K562 (cell line): ENCODE results near the gene DCAF6. TPM values are rescaled to one million over a fixed set of nuclear protein-coding genes. Genes with fewer than 3 reads are reported as not detected.

Experiments
- BHLHE40 ChIP-seq: IDR thresholded peaks from 2 replicates; pipeline ENCODE4 v1.6.1; 2011; ENCODE audit warnings: low read length, improper control_type of control experiment
- COPS2 ChIP-seq: fragments of 450-650 bp; conservative IDR thresholded peaks from 2 replicates; pipeline ENCODE4 v1.6.1; 2016; ENCODE audit warnings: mild to moderate bottlenecking, moderate library complexity
- HMG20A ChIP-seq: fragments of 450-650 bp; formaldehyde crosslinking; conservative IDR thresholded peaks from 2 replicates; pipeline ENCODE4 v1.4.0; 2020; ENCODE audit warnings: mild to moderate bottlenecking, mixed read lengths
- POLR2A ChIP-seq: fragments of 450-650 bp; conservative IDR thresholded peaks from 2 replicates; pipeline ENCODE4 v1.6.1; 2016
- RB1 ChIP-seq: fragments of 450-650 bp; IDR thresholded peaks from 2 replicates; pipeline ENCODE4 v1.6.1; 2017; ENCODE audit warnings: low read depth, mild to moderate bottlenecking
- ZC3H8 ChIP-seq: fragments of 450-650 bp; IDR thresholded peaks from 2 replicates; pipeline ENCODE4 v1.6.1; 2017
- ZNF23 ChIP-seq: fragments of 250-450 bp; sonication (Bioruptor Pico); IDR thresholded peaks from 2 replicates; pipeline ENCODE4 v1.4.0; 2020; ENCODE audit warnings: mild to moderate bottlenecking
- ZNF274 ChIP-seq: IDR thresholded peaks from 2 replicates; pipeline ENCODE4 v1.6.1; 2011; ENCODE audit warnings: low read depth, mild to moderate bottlenecking, low read length, moderate library complexity, borderline replicate concordance
- polyA plus RNA-seq, 8 experiments: library from polyadenylated mRNA; depleted of rRNA in 4 of 8; stranded (reverse) in 5 of 8; unstranded in 3 of 8; fragments of >200 nt; fragmentation: Nextera tagmentation in 2 of 8; fragmentation: Illumina TruSeq in 1 of 8; extraction: Ambion mirVana in 2 of 8; extraction: Trizol in 1 of 8; gene quantifications; 2 replicates each; pipeline versions ENCODE4 v1.2.1 to v1.2.3, GENCODE V29; 2011 to 2014; ENCODE audit warnings: inconsistent platforms in 1 of 8, missing spikeins in 1 of 8
- total RNA-seq, 7 experiments: library from RNA; depleted of rRNA in 6 of 7; stranded (reverse); fragments of >200 nt in 6 of 7; fragmentation: Illumina TruSeq in 2 of 7; extraction: Trizol in 2 of 7; gene quantifications; 2 replicates each; pipeline versions ENCODE4 v1.2.1 to v1.2.3, GENCODE V29; 2011 to 2021; ENCODE audit warnings: low replicate concordance in 1 of 7
- TF ChIP-seq, protein P1 (sequence below): fragments of 450-650 bp; IDR thresholded peaks from 2 replicates; pipeline ENCODE4 v1.6.1; 2016; ENCODE audit warnings: mild to moderate bottlenecking, moderate library complexity
- TF ChIP-seq, protein P2 (sequence below), 2 experiments: fragments of 450-650 bp; IDR thresholded peaks; 2 replicates each; pipeline ENCODE4 v1.6.1; 2018; ENCODE audit warnings: mild to moderate bottlenecking in 2 of 2, low read depth in 1 of 2; ENCODE audit not compliant: partially characterized antibody in 2 of 2

DCAF6 gene
- total and polyA plus RNA-seq, 9 of the 15 experiments (the other 6 are each of a cell fraction or from before 2014, with no cell fraction given), result 19.1 to 102 (median 46.3) TPM

DNA sequence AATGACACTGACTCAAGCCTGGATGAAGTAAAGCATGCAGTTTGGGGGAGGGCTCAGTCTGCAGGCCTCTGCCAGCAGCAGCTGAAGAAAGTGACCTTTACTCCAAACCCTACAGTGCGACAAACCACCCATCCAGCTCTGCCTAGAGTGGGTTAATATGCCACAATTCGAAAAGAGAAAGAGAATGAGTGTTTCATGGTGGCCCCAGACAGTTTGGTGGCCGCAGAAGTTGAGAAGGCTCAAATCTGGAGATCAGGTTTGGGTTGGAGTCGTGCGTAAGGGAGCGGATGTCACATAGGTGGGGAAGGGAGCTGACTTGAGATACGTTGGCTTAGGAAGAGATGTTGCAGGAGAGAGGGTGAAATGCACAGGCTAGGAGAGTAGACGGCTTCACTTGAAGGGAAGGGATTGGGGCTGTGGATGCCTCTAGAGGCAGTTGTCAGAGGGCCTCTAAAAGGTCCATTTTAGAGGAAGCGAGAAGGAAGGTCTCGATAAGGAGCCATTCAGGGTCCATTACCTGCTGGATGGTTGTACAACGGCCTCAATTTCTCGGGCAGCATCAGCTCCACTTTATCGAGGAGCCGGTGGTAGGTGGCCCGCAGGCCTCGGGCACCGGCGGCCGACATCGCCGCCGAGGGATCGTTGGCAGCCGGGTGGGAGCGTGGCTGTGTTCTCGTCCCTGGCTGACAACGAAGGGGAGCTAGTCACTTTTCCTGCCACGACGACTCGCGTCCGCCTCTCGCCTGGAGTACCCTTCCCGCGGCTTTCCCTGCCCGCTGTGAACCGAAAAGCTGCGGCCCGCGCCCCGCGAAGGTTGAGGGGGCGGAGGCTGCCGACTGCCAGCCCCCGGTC lies 1.0 kb upstream of the DCAF6 start (continued):
- TF ChIP-seq, protein P1, sequence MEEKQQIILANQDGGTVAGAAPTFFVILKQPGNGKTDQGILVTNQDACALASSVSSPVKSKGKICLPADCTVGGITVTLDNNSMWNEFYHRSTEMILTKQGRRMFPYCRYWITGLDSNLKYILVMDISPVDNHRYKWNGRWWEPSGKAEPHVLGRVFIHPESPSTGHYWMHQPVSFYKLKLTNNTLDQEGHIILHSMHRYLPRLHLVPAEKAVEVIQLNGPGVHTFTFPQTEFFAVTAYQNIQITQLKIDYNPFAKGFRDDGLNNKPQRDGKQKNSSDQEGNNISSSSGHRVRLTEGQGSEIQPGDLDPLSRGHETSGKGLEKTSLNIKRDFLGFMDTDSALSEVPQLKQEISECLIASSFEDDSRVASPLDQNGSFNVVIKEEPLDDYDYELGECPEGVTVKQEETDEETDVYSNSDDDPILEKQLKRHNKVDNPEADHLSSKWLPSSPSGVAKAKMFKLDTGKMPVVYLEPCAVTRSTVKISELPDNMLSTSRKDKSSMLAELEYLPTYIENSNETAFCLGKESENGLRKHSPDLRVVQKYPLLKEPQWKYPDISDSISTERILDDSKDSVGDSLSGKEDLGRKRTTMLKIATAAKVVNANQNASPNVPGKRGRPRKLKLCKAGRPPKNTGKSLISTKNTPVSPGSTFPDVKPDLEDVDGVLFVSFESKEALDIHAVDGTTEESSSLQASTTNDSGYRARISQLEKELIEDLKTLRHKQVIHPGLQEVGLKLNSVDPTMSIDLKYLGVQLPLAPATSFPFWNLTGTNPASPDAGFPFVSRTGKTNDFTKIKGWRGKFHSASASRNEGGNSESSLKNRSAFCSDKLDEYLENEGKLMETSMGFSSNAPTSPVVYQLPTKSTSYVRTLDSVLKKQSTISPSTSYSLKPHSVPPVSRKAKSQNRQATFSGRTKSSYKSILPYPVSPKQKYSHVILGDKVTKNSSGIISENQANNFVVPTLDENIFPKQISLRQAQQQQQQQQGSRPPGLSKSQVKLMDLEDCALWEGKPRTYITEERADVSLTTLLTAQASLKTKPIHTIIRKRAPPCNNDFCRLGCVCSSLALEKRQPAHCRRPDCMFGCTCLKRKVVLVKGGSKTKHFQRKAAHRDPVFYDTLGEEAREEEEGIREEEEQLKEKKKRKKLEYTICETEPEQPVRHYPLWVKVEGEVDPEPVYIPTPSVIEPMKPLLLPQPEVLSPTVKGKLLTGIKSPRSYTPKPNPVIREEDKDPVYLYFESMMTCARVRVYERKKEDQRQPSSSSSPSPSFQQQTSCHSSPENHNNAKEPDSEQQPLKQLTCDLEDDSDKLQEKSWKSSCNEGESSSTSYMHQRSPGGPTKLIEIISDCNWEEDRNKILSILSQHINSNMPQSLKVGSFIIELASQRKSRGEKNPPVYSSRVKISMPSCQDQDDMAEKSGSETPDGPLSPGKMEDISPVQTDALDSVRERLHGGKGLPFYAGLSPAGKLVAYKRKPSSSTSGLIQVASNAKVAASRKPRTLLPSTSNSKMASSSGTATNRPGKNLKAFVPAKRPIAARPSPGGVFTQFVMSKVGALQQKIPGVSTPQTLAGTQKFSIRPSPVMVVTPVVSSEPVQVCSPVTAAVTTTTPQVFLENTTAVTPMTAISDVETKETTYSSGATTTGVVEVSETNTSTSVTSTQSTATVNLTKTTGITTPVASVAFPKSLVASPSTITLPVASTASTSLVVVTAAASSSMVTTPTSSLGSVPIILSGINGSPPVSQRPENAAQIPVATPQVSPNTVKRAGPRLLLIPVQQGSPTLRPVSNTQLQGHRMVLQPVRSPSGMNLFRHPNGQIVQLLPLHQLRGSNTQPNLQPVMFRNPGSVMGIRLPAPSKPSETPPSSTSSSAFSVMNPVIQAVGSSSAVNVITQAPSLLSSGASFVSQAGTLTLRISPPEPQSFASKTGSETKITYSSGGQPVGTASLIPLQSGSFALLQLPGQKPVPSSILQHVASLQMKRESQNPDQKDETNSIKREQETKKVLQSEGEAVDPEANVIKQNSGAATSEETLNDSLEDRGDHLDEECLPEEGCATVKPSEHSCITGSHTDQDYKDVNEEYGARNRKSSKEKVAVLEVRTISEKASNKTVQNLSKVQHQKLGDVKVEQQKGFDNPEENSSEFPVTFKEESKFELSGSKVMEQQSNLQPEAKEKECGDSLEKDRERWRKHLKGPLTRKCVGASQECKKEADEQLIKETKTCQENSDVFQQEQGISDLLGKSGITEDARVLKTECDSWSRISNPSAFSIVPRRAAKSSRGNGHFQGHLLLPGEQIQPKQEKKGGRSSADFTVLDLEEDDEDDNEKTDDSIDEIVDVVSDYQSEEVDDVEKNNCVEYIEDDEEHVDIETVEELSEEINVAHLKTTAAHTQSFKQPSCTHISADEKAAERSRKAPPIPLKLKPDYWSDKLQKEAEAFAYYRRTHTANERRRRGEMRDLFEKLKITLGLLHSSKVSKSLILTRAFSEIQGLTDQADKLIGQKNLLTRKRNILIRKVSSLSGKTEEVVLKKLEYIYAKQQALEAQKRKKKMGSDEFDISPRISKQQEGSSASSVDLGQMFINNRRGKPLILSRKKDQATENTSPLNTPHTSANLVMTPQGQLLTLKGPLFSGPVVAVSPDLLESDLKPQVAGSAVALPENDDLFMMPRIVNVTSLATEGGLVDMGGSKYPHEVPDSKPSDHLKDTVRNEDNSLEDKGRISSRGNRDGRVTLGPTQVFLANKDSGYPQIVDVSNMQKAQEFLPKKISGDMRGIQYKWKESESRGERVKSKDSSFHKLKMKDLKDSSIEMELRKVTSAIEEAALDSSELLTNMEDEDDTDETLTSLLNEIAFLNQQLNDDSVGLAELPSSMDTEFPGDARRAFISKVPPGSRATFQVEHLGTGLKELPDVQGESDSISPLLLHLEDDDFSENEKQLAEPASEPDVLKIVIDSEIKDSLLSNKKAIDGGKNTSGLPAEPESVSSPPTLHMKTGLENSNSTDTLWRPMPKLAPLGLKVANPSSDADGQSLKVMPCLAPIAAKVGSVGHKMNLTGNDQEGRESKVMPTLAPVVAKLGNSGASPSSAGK, result 0 out of 2 replicates have a peak, but pooled peaks have one; percentile 74
- TF ChIP-seq ZNF23 (CRISPR knock-in tag) (no peak), POLR2A (no peak; the same call in 1 of the 2 replicates), RB1 (peak; percentile 91; the same call in 1 of the 2 replicates), BHLHE40 (no peak), COPS2 (no peak), HMG20A (CRISPR knock-in tag) (no peak; the same call in 1 of the 2 replicates), ZC3H8 (peak; percentile 76; the same call in 1 of the 2 replicates), ZNF274 (no peak)
- TF ChIP-seq, protein P2, sequence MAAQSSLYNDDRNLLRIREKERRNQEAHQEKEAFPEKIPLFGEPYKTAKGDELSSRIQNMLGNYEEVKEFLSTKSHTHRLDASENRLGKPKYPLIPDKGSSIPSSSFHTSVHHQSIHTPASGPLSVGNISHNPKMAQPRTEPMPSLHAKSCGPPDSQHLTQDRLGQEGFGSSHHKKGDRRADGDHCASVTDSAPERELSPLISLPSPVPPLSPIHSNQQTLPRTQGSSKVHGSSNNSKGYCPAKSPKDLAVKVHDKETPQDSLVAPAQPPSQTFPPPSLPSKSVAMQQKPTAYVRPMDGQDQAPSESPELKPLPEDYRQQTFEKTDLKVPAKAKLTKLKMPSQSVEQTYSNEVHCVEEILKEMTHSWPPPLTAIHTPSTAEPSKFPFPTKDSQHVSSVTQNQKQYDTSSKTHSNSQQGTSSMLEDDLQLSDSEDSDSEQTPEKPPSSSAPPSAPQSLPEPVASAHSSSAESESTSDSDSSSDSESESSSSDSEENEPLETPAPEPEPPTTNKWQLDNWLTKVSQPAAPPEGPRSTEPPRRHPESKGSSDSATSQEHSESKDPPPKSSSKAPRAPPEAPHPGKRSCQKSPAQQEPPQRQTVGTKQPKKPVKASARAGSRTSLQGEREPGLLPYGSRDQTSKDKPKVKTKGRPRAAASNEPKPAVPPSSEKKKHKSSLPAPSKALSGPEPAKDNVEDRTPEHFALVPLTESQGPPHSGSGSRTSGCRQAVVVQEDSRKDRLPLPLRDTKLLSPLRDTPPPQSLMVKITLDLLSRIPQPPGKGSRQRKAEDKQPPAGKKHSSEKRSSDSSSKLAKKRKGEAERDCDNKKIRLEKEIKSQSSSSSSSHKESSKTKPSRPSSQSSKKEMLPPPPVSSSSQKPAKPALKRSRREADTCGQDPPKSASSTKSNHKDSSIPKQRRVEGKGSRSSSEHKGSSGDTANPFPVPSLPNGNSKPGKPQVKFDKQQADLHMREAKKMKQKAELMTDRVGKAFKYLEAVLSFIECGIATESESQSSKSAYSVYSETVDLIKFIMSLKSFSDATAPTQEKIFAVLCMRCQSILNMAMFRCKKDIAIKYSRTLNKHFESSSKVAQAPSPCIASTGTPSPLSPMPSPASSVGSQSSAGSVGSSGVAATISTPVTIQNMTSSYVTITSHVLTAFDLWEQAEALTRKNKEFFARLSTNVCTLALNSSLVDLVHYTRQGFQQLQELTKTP (IDR thresholded peaks at IDR 0.05; ENCODE audit: low read depth in 1 of 2, partially characterized antibody in 2 of 2), result peak in 1 of 2 experiments; percentile 67
